Spinal cord (tissue), 10 donors: ENCODE measurements around the gene NUDT4B. TPM values are rescaled to one million over a fixed set of nuclear protein-coding genes. Genes with fewer than 3 reads are reported as not detected.
"Not testable (repeated sequence)": the region's sequence is repeated elsewhere in the genome, so short reads cannot be mapped to it uniquely, and the experiment has no call there.

Experiments
- DNase-seq, 6 donors: peaks; one replicate each; pipeline versions ENCODE4 v3.0.0 to v3.0.0-alpha.2; 2013 to 2015; ENCODE audit warnings: low spot score in 6 of 6, low read depth in 4 of 6
- H3K27ac ChIP-seq: one replicate; pipeline ENCODE4 v1.5.1; 2013; ENCODE audit warnings: low read depth, low read length, control low read depth
- H3K27me3 ChIP-seq: one replicate; pipeline ENCODE4 v1.6.1; 2013; ENCODE audit warnings: low read length; ENCODE audit not compliant: control insufficient read depth, insufficient read depth
- H3K36me3 ChIP-seq: one replicate; pipeline ENCODE4 v1.6.1; 2013; ENCODE audit warnings: low read length; ENCODE audit not compliant: control insufficient read depth, insufficient read depth
- H3K4me1 ChIP-seq: one replicate; pipeline ENCODE4 v1.6.1; 2013; ENCODE audit warnings: low read length; ENCODE audit not compliant: control insufficient read depth, insufficient read depth
- H3K4me3 ChIP-seq: one replicate; pipeline ENCODE4 v1.5.1; 2013; ENCODE audit warnings: low read depth, low read length, control low read depth
- H3K9me3 ChIP-seq: one replicate; pipeline ENCODE4 v1.6.1; 2013; ENCODE audit warnings: low read length; ENCODE audit not compliant: control insufficient read depth, insufficient read depth
- WGBS: methylation state at CpG from one replicate; pipeline ENCODE4 v1.1.5; 2013; ENCODE audit warnings: missing lambda C conversion rate; ENCODE audit not compliant: insufficient coverage; 5-methylcytosine and 5-hydroxymethylcytosine counted together
- polyA plus RNA-seq, 2 donors: library from polyadenylated mRNA; unstranded; fragments of 120-200 nt; gene quantifications; one replicate each; pipeline ENCODE4 v1.2.1, GENCODE V29; 2013; ENCODE audit not compliant: insufficient read length in 2 of 2
- total RNA-seq, 2 donors: library from RNA; depleted of rRNA in 1 of 2; stranded (reverse); fragments of 120-200 nt in 1 of 2; fragments of >200 nt in 1 of 2; gene quantifications; one replicate each; pipeline versions ENCODE4 v1.2.3 to v1.2.4, GENCODE V29; 2013 to 2014
- donor health status: healthy.

The NUDT4B gene
- total and polyA plus RNA-seq, 4 donors, result 2.8 to 3.3 TPM; not detected in 2

GRCh38 chr1:148716966-148717520 is 31.5 kb upstream of the NUDT4B start:
- not testable (repeated sequence) for H3K27ac ChIP-seq, H3K4me1 ChIP-seq, H3K36me3 ChIP-seq, DNase-seq, H3K27me3 ChIP-seq, H3K9me3 ChIP-seq, H3K4me3 ChIP-seq
- WGBS, result no CpG with 5 or more reads among the region's 1 CpG

GRCh38 chr1:148720918-148721317 is 27.7 kb upstream of the NUDT4B start:
- no CpG with 5 or more reads among the region's 9 CpGs for WGBS
- not testable (repeated sequence) for H3K27ac ChIP-seq

GRCh38 chr1:148722758-148723157 is 25.8 kb upstream of the NUDT4B start:
- not testable (repeated sequence) for H3K27me3 ChIP-seq, H3K4me3 ChIP-seq, H3K36me3 ChIP-seq, H3K9me3 ChIP-seq, H3K27ac ChIP-seq, DNase-seq, H3K4me1 ChIP-seq
- WGBS, result no CpG with 5 or more reads among the region's 2 CpGs

More at GRCh38 chr1:148720918-148721317, 27.7 kb upstream of the NUDT4B start:
- not testable (repeated sequence) for H3K9me3 ChIP-seq, DNase-seq, H3K27me3 ChIP-seq, H3K4me3 ChIP-seq, H3K36me3 ChIP-seq, H3K4me1 ChIP-seq

- not testable (repeated sequence) for H3K4me1 ChIP-seq, H3K27ac ChIP-seq, H3K36me3 ChIP-seq, DNase-seq, H3K9me3 ChIP-seq, H3K27me3 ChIP-seq, H3K4me3 ChIP-seq
- WGBS, result no CpG with 5 or more reads among the region's 3 CpGs
Measured at GRCh38 chr1:148723515-148723914, 25.1 kb upstream of the NUDT4B start.

- WGBS, result no CpG with 5 or more reads among the region's 3 CpGs
- H3K9me3 ChIP-seq, H3K27ac ChIP-seq, H3K27me3 ChIP-seq, H3K4me3 ChIP-seq, H3K4me1 ChIP-seq, DNase-seq, H3K36me3 ChIP-seq: not testable (repeated sequence)
Measured at GRCh38 chr1:148724872-148725271, 23.7 kb upstream of the NUDT4B start.

GRCh38 chr1:148727862-148728261 is 20.7 kb upstream of the NUDT4B start:
- H3K27me3 ChIP-seq, H3K4me3 ChIP-seq, H3K4me1 ChIP-seq, DNase-seq, H3K9me3 ChIP-seq, H3K27ac ChIP-seq, H3K36me3 ChIP-seq: not testable (repeated sequence)
- whole genome bisulfite sequencing, result no CpG with 5 or more reads among the region's 2 CpGs

- not testable (repeated sequence) for H3K27ac ChIP-seq, H3K27me3 ChIP-seq, DNase-seq, H3K4me1 ChIP-seq, H3K36me3 ChIP-seq, H3K9me3 ChIP-seq, H3K4me3 ChIP-seq
- no CpG with 5 or more reads among the region's 3 CpGs for WGBS
Measured at GRCh38 chr1:148729128-148729527, 19.4 kb upstream of the NUDT4B start.

GRCh38 chr1:148729541-148729940 is 19.0 kb upstream of the NUDT4B start:
- H3K4me3 ChIP-seq, H3K27me3 ChIP-seq, H3K9me3 ChIP-seq, H3K4me1 ChIP-seq, H3K27ac ChIP-seq, H3K36me3 ChIP-seq, DNase-seq: not testable (repeated sequence)
- WGBS, result no CpG with 5 or more reads among the region's 2 CpGs

GRCh38 chr1:148732277-148732676 is 16.3 kb upstream of the NUDT4B start:
- H3K9me3 ChIP-seq, H3K27ac ChIP-seq, DNase-seq, H3K4me1 ChIP-seq, H3K27me3 ChIP-seq, H3K4me3 ChIP-seq, H3K36me3 ChIP-seq: not testable (repeated sequence)
- WGBS, result no CpG with 5 or more reads among the region's 4 CpGs

- H3K4me3 ChIP-seq, H3K27me3 ChIP-seq, DNase-seq, H3K4me1 ChIP-seq, H3K36me3 ChIP-seq, H3K9me3 ChIP-seq, H3K27ac ChIP-seq: not testable (repeated sequence)
- WGBS, result no CpG with 5 or more reads among the region's 5 CpGs
Measured at GRCh38 chr1:148733585-148734310, 14.8 kb upstream of the NUDT4B start.
